Liver (tissue), 9 donors: ENCODE results near the gene TREH. TPM values are rescaled to one million over a fixed set of nuclear protein-coding genes. Genes with fewer than 3 reads are reported as not detected.
A peak's percentile ranks its signal among the peaks of the same experiment; 100 is the strongest.

Source experiments
- DNase-seq: peaks from one replicate; pipeline ENCODE4 v3.0.0-alpha.2; 2017; ENCODE audit warnings: low spot score
- H3K27ac ChIP-seq, 2 donors: one replicate each; pipeline ENCODE4 v1.7.0; 2013; ENCODE audit warnings: inconsistent platforms in 2 of 2, low read length in 2 of 2, control low read depth in 1 of 2, low read depth in 1 of 2, mild to moderate bottlenecking in 1 of 2
- H3K27me3 ChIP-seq, 4 donors: one replicate each; pipeline versions ENCODE4 v1.6.1 to v1.7.0; 2013; ENCODE audit warnings: low read length in 3 of 4, inconsistent platforms in 1 of 4, mild to moderate bottlenecking in 1 of 4, moderate library complexity in 1 of 4; ENCODE audit not compliant: control insufficient read depth in 4 of 4, insufficient read depth in 4 of 4
- H3K36me3 ChIP-seq, 4 donors: one replicate each; pipeline versions ENCODE4 v1.6.1 to v1.7.0; 2013; ENCODE audit warnings: low read length in 3 of 4, mild to moderate bottlenecking in 3 of 4, low read depth in 1 of 4, moderate library complexity in 1 of 4; ENCODE audit not compliant: control insufficient read depth in 4 of 4, insufficient read depth in 3 of 4
- H3K4me1 ChIP-seq, 4 donors: one replicate each; pipeline versions ENCODE4 v1.6.1 to v1.7.0; 2013; ENCODE audit warnings: low read length in 3 of 4, mild to moderate bottlenecking in 3 of 4, moderate library complexity in 1 of 4; ENCODE audit not compliant: control insufficient read depth in 4 of 4, insufficient read depth in 4 of 4
- H3K4me3 ChIP-seq, 3 donors: one replicate each; pipeline versions ENCODE4 v1.6.1 to v1.7.0; 2013; ENCODE audit warnings: low read length in 3 of 3, control low read depth in 1 of 3, low read depth in 1 of 3, mild to moderate bottlenecking in 1 of 3
- H3K9ac ChIP-seq, 2 donors: one replicate each; pipeline ENCODE4 v1.7.0; 2013; ENCODE audit warnings: low read length in 2 of 2, mild to moderate bottlenecking in 2 of 2, moderate library complexity in 2 of 2, control low read depth in 1 of 2, low read depth in 1 of 2
- H3K9me3 ChIP-seq, 4 donors: one replicate each; pipeline versions ENCODE4 v1.6.1 to v1.7.0; 2013; ENCODE audit warnings: low read length in 3 of 4; ENCODE audit not compliant: control insufficient read depth in 4 of 4
- ATF3 ChIP-seq: IDR thresholded peaks from 2 replicates; pipeline ENCODE4 v1.6.1; 2016; ENCODE audit warnings: antibody characterized with exemption
- CTCF ChIP-seq: fragments of 150-350 bp; IDR thresholded peaks from 2 replicates; pipeline ENCODE4 v1.5.1; 2017; ENCODE audit warnings: improper control_type of control experiment, low read depth, low read length; ENCODE audit not compliant: missing input control
- FOXA1 ChIP-seq: IDR thresholded peaks from 2 replicates; pipeline ENCODE4 v1.6.1; 2016; ENCODE audit warnings: antibody characterized with exemption
- FOXA2 ChIP-seq: IDR thresholded peaks from 2 replicates; pipeline ENCODE4 v1.6.1; 2016; ENCODE audit warnings: antibody characterized with exemption
- GABPA ChIP-seq, 2 donors: IDR thresholded peaks in 1 of 2; conservative IDR thresholded peaks in 1 of 2; 2 replicates each; pipeline ENCODE4 v1.6.1; 2016; ENCODE audit warnings: antibody characterized with exemption in 2 of 2, mild to moderate bottlenecking in 1 of 2, moderate library complexity in 1 of 2
- HNF4A ChIP-seq, 2 donors: conservative IDR thresholded peaks; 2 replicates each; pipeline ENCODE4 v1.6.1; 2016; ENCODE audit warnings: antibody characterized with exemption in 2 of 2, mild to moderate bottlenecking in 2 of 2
- HNF4G ChIP-seq: IDR thresholded peaks from 2 replicates; pipeline ENCODE4 v1.6.1; 2016; ENCODE audit warnings: antibody characterized with exemption
- JUND ChIP-seq, 2 donors: IDR thresholded peaks; 2 replicates each; pipeline ENCODE4 v1.6.1; 2016; ENCODE audit warnings: antibody characterized with exemption in 2 of 2
- RAD21 ChIP-seq, 2 donors: IDR thresholded peaks; 2 replicates each; pipeline ENCODE4 v1.6.1; 2016; ENCODE audit warnings: antibody characterized with exemption in 2 of 2, mild to moderate bottlenecking in 2 of 2
- SP1 ChIP-seq: IDR thresholded peaks from 2 replicates; pipeline ENCODE4 v1.6.1; 2018; ENCODE audit warnings: antibody characterized with exemption, mild to moderate bottlenecking
- TAF1 ChIP-seq: conservative IDR thresholded peaks from 2 replicates; pipeline ENCODE4 v1.6.1; 2016; ENCODE audit warnings: antibody characterized with exemption, mild to moderate bottlenecking
- YY1 ChIP-seq: IDR thresholded peaks from 2 replicates; pipeline ENCODE4 v1.6.1; 2016; ENCODE audit warnings: antibody characterized with exemption, mild to moderate bottlenecking
- ZBTB33 ChIP-seq: IDR thresholded peaks from 2 replicates; pipeline ENCODE4 v1.6.1; 2016; ENCODE audit warnings: antibody characterized with exemption
- WGBS: extraction: QIAGEN DNeasy Blood & Tissue Kit; methylation state at CpG from one replicate; pipeline ENCODE4 v1.1.7; 2013; 5-methylcytosine and 5-hydroxymethylcytosine counted together
- polyA plus RNA-seq, 2 donors: library from polyadenylated mRNA; stranded (reverse) in 1 of 2; unstranded in 1 of 2; fragments of 200-250 nt in 1 of 2; fragments of >200 nt in 1 of 2; fragmentation: Nextera tagmentation in 1 of 2; extraction: Ambion mirVana in 1 of 2; gene quantifications; one replicate each; pipeline versions ENCODE4 v1.2.1 to v1.2.3, GENCODE V29; 2013 to 2015
- total RNA-seq, 2 donors: library from RNA; depleted of rRNA; stranded (reverse); fragments of >200 nt; gene quantifications; one replicate each; pipeline ENCODE4 v1.2.3, GENCODE V29; 2014
- TF ChIP-seq, protein P1 (sequence below): IDR thresholded peaks from 2 replicates; pipeline ENCODE4 v1.6.1; 2016; ENCODE audit warnings: antibody characterized with exemption, mild to moderate bottlenecking
- donor health status: healthy.
- donor health status: healthy.
- donor health status: healthy.
- donor health status: healthy.
- donor health status: healthy.

Gene TREH
- total and polyA plus RNA-seq, 4 donors = 0.50 to 1.2 (median 0.84) TPM; not detected in 1

DNA sequence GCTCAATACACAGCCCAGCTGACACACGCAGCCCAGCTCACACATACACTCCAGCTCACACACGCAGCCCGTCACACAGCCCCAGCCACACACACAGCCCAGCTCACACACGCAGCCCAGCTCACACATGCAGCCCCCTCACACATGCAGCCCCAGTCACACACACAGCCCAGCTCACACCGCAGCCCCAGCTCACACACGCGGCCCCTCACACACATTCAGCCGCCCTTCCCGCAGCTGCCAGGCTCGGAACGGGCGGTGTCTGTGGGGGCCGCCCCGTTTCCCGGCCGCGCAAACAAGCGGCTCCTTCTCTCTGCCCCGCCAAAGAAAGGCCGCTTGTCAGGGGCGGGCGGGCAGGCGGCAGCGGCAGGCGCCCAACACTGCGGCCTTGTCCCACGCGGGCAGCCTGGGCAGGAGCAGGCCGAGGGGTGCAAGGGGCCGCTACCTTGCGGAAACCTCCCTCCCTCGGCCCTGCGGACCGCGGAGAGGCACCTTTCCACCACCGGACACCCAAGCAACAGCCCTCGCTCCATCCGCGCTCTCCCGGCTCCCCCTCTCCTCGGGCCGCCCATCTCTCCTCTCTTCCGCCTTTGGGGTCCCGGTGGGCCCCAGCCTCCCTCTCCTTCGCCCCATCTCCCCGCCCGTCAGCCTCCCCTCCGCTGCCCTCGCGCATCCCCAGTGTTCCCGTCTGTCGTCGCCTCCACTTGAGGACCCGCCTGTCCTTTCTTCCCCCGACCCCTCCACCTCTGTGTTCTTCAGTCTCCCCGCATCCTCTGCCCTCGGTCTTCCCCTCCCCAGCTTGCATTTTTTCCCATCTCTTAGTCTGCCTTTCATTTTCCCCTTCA lies 69.8 kb downstream of the TREH start:
- H3K4me3 ChIP-seq = peak overlapping the region in 1 of 3 donors; percentile 55
- peaks cover 0 to 2% (median 0%) of the 10 kb centered on the region in 4 donors for H3K27me3 ChIP-seq
- peaks cover 0 to 28% (median 17%) of the 10 kb centered on the region in 4 donors for H3K4me1 ChIP-seq
- no peak for TF ChIP-seq ZBTB33
- no peak for TF ChIP-seq RAD21 (IDR thresholded peaks at IDR 0.05)
- TF ChIP-seq FOXA1 = no peak
- no peak for TF ChIP-seq HNF4G
- no peak for TF ChIP-seq CTCF
- TF ChIP-seq, protein P1, sequence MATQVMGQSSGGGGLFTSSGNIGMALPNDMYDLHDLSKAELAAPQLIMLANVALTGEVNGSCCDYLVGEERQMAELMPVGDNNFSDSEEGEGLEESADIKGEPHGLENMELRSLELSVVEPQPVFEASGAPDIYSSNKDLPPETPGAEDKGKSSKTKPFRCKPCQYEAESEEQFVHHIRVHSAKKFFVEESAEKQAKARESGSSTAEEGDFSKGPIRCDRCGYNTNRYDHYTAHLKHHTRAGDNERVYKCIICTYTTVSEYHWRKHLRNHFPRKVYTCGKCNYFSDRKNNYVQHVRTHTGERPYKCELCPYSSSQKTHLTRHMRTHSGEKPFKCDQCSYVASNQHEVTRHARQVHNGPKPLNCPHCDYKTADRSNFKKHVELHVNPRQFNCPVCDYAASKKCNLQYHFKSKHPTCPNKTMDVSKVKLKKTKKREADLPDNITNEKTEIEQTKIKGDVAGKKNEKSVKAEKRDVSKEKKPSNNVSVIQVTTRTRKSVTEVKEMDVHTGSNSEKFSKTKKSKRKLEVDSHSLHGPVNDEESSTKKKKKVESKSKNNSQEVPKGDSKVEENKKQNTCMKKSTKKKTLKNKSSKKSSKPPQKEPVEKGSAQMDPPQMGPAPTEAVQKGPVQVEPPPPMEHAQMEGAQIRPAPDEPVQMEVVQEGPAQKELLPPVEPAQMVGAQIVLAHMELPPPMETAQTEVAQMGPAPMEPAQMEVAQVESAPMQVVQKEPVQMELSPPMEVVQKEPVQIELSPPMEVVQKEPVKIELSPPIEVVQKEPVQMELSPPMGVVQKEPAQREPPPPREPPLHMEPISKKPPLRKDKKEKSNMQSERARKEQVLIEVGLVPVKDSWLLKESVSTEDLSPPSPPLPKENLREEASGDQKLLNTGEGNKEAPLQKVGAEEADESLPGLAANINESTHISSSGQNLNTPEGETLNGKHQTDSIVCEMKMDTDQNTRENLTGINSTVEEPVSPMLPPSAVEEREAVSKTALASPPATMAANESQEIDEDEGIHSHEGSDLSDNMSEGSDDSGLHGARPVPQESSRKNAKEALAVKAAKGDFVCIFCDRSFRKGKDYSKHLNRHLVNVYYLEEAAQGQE = no peak
- no peaks in the 10 kb centered on the region for H3K36me3 ChIP-seq
- no peak overlapping the region for H3K9ac ChIP-seq
- WGBS = 17% methylated on average over 57 of the region's 57 CpGs
- peak overlapping the region; percentile 8 to 75 for H3K27ac ChIP-seq
- no peaks in the 10 kb centered on the region for H3K9me3 ChIP-seq
- DNase-seq = no peak

DNA sequence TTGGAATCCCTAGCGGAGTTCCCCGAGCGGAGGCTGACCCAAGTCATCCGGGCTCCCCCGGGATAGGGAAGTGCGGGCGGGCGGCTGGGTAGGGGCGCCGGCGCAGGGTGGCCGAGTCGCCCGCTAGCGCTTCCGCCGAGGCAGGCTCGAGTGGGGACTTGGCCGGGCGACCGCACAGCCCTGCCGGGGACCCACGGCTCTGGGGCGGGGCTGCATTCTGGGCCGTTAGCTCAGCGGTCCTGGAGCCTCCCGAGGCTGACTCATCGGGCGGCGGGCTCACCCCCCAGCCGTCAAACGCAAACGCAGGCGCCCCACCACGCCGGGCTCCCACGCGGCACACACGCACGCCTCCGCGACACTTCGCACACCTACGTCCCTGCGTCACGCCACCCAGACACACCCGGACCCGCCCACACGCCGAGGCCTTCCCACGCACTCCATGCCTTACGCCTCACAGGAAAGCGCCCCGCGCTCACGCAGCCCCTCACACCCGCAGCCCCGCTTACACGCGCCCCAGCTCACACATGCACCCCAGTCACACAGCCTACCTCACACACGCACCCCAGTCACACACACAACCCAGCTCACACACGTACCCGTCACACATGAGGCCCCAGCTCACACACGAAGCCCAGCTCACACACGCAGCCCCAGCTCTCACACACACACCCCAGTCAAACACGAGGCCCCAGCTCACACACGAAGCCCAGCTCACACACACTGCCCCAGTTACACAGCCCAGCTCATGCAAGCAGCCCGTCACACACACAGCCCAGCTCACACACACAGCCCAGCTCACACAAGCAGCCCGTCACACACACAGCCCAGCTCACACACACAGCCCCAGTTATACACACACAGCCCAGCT lies 70.9 kb downstream of the TREH start:
- no peaks in the 10 kb centered on the region for H3K9me3 ChIP-seq
- H3K4me1 ChIP-seq = peaks cover 0 to 28% (median 17%) of the 10 kb centered on the region in 4 donors
- H3K27ac ChIP-seq = peak overlapping the region; percentile 75
- H3K27me3 ChIP-seq = peaks cover 0 to 2% (median 0%) of the 10 kb centered on the region in 4 donors
- H3K4me3 ChIP-seq = peak overlapping the region; percentile 11 to 59 (median 48)
- peaks cover 0 to under 1% (median 0%) of the 10 kb centered on the region in 4 donors for H3K36me3 ChIP-seq
- no peak overlapping the region for H3K9ac ChIP-seq
- WGBS = 15% methylated on average over 69 of the region's 69 CpGs
- no peak for DNase-seq
- no peak for TF ChIP-seq TAF1
- TF ChIP-seq ZBTB33 = no peak
- TF ChIP-seq, protein P1 = no peak
- no peak for TF ChIP-seq FOXA2
- TF ChIP-seq HNF4G = no peak
- no peak for TF ChIP-seq RAD21 (IDR thresholded peaks at IDR 0.05)
- TF ChIP-seq YY1 = no peak
- TF ChIP-seq JUND (IDR thresholded peaks at IDR 0.05) = no peak
- TF ChIP-seq HNF4A (conservative IDR thresholded peaks at IDR 0.05) = no peak
- TF ChIP-seq GABPA (IDR thresholded peaks at IDR 0.05 in 1 of 2, conservative IDR thresholded peaks at IDR 0.05 in 1 of 2) = no peak
- no peak for TF ChIP-seq ATF3
- no peak for TF ChIP-seq SP1
- TF ChIP-seq FOXA1 = no peak
